Cardiac muscle cell (in vitro differentiated cells and primary cell): ENCODE measurements around the gene NECAB2. TPM values are rescaled to one million over a fixed set of nuclear protein-coding genes. Genes with fewer than 3 reads are reported as not detected.

Experiments used
- DNase-seq, 2 donors: peaks; one replicate each; pipeline versions ENCODE4 v3.0.0 to v3.0.0-alpha.2; 2010 to 2017; ENCODE audit warnings: low read depth in 1 of 2, low spot score in 1 of 2
- H3K27ac ChIP-seq: fragments of 200-600 bp; sonication (generic); 2 replicates; pipeline ENCODE4 v1.5.1; 2016
- H3K27me3 ChIP-seq: fragments of 200-600 bp; sonication (generic); 2 replicates; pipeline ENCODE4 v1.6.0; 2016; ENCODE audit warnings: control low read depth
- H3K36me3 ChIP-seq: fragments of 200-600 bp; sonication (generic); 2 replicates; pipeline ENCODE4 v1.5.1; 2016; ENCODE audit warnings: control low read depth
- H3K4me1 ChIP-seq: fragments of 200-600 bp; sonication (generic); 2 replicates; pipeline ENCODE4 v1.8.1; 2017; ENCODE audit warnings: low read depth, mild to moderate bottlenecking, mixed run types
- H3K4me3 ChIP-seq: fragments of 200-600 bp; sonication (generic); 2 replicates; pipeline ENCODE4 v1.5.1; 2016; ENCODE audit warnings: mild to moderate bottlenecking
- H3K9me3 ChIP-seq: fragments of 200-600 bp; sonication (generic); 2 replicates; pipeline ENCODE4 v1.5.1; 2017; ENCODE audit warnings: low read depth, mild to moderate bottlenecking, control low read depth
- CTCF ChIP-seq: IDR thresholded peaks from 2 replicates; pipeline ENCODE4 v1.5.1; 2012; ENCODE audit warnings: low read depth, mild to moderate bottlenecking, low read length
- polyA plus RNA-seq: library from polyadenylated mRNA; unstranded; fragments of >200 nt; fragmentation: Nextera tagmentation; extraction: Ambion mirVana; gene quantifications from 2 replicates; pipeline ENCODE4 v1.2.1, GENCODE V29; 2016
- total RNA-seq: library from RNA; depleted of rRNA; stranded (reverse); fragments of >200 nt; gene quantifications from 2 replicates; pipeline ENCODE4 v1.2.3, GENCODE V29; 2016

Gene NECAB2
- total and polyA plus RNA-seq, 2 experiments from 2014 or later, result 0.63 to 2.2 TPM

- Histone ChIP-seq H3K27ac (no peak overlapping the region), H3K27me3 (peaks cover 12% of the 10 kb centered on the region), H3K4me3 (no peak overlapping the region), H3K4me1 (no peaks in the 10 kb centered on the region), H3K36me3 (no peaks in the 10 kb centered on the region), H3K9me3 (no peaks in the 10 kb centered on the region)
- no peak for DNase-seq
- TF ChIP-seq CTCF, result no peak
Observed at GRCh38 chr16:83968891-83969649, 1.0 kb downstream of the NECAB2 start.

- Histone ChIP-seq H3K9me3 (no peaks in the 10 kb centered on the region), H3K27ac (no peak overlapping the region), H3K4me3 (no peak overlapping the region), H3K27me3 (peaks cover 12% of the 10 kb centered on the region), H3K36me3 (no peaks in the 10 kb centered on the region), H3K4me1 (no peaks in the 10 kb centered on the region)
- TF ChIP-seq CTCF, result no peak
- no peak for DNase-seq
Observed at GRCh38 chr16:83969771-83970429, 1.9 kb downstream of the NECAB2 start.

- no peaks in the 10 kb centered on the region for H3K4me1 ChIP-seq
- peaks cover 12% of the 10 kb centered on the region for H3K27me3 ChIP-seq
- no peak for DNase-seq
- no peaks in the 10 kb centered on the region for H3K9me3 ChIP-seq
- H3K36me3 ChIP-seq, result no peaks in the 10 kb centered on the region
- TF ChIP-seq CTCF, result no peak
- H3K4me3 ChIP-seq, result no peak overlapping the region
- no peak overlapping the region for H3K27ac ChIP-seq
Observed at GRCh38 chr16:83970430-83970815, 2.4 kb downstream of the NECAB2 start.

- no peaks in the 10 kb centered on the region for H3K36me3 ChIP-seq
- H3K9me3 ChIP-seq, result no peaks in the 10 kb centered on the region
- H3K4me1 ChIP-seq, result no peaks in the 10 kb centered on the region
- no peak overlapping the region for H3K4me3 ChIP-seq
- no peak for DNase-seq
- no peak for TF ChIP-seq CTCF
- no peak overlapping the region for H3K27ac ChIP-seq
- peaks cover 12% of the 10 kb centered on the region for H3K27me3 ChIP-seq
Observed at GRCh38 chr16:83971165-83972130, 3.4 kb downstream of the NECAB2 start.

- Histone ChIP-seq H3K36me3 (no peaks in the 10 kb centered on the region), H3K4me3 (no peak overlapping the region), H3K27me3 (peaks cover 12% of the 10 kb centered on the region), H3K4me1 (no peaks in the 10 kb centered on the region), H3K9me3 (no peaks in the 10 kb centered on the region), H3K27ac (no peak overlapping the region)
- no peak for DNase-seq
- TF ChIP-seq CTCF, result no peak
Observed at GRCh38 chr16:83972256-83973008, 4.4 kb downstream of the NECAB2 start.
